Amygdala (tissue), 56 donors: Measurements from ENCODE around the gene MB21D2.

Source experiments
- DNase-seq, 56 donors: peaks; one replicate each; lab custom pipeline; 2025; lab: John Stamatoyannopoulos, UW

Gene MB21D2

DNA sequence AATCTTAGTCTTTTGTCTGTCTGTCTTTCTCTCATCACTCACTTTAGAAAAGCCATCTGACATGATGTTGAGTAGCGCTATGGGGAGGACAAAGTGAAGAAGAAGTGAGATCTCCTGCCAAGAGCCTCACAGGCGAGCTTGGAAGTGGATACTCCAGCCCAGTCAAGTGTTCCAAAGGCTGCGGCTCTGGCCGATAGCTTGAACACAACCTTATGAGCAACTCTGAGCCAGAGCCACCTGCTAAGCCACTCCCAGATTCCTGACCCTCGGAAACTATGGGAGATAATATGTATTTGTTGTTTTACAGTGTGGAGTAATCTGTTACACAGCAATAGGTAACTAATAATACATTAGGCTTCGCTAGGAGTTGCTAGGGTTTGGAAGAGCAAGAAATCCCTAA is 76.2 kb downstream of the MB21D2 start:
- no peak for DNase-seq

DNA sequence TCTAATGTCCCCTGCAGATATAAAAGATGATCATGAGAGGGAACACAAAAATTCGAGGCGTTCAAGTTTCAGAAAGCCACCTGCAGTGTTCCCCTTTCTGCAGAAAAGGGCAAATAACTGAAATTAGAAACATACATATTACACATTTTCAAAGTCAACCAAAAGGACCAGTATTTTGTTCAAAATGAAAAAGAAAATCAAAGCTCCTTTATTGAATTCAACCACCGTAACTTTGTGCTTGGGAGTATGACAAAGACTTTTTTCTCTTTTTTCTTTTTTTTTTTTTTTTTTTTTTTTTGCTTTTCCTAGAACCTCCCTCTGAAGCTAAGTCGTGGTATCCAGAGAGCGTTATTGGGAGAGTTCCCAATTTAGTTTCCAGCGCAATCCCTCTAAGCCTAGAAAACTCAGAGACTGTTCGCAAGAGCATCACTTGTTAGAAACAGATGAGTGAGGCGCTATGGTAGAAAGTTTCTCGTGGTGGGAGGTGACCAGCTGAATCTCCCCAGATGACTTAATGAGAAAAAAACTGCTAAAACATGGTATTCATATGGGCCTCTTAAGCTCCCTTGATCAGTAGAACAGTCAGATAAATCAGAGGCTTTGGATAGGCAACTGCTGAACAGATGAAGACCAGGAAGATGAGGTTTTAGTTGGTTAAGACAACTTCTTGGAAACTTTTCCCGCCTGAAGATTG is 77.4 kb downstream of the MB21D2 start:
- no peak for DNase-seq

DNA sequence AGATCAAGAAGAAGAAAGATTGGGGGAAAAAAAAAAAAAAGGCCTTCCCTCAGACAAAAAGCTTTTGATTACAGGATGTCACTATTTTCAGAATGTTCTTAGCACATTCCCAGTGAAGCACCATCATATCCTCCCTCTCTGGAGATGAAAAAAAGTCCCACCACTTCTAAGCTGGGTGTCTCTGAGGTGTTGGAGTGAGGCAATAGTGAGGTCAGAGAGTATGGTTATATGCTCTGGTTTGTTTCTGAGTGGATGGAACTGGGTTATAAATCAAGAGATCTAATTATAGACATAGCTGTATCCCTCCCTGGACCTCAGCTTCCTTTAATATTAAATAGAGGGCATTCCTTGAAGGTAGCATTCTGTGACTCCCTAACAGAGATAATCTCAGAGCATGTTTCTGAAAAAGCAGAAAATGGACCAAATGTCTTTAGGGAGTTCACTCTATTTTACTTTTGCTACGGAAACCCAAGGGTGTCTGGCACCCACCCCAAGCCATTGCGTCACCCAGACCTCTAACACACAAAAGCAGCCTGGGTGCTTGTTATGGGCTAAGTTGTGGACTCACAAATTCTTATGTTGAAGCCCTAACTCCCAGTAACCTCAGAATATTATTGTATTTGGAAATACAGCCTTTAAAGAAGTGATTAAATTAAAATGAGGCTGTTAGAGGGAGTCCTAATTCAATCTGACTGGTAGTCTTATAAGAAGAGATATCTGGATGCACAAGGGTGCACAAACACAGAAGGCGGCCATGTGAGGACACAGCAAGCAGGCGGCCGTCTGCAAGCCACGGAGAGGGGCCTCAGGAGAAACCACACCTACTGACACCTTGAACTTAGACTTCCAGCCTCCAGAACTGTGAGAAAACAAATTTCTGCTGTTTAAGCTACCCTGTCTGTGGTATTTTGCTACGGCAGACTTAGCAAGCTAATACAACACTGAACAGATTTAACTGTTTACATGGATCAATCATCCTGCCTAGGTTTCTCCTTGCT is 81.5 kb downstream of the MB21D2 start:
- no peak for DNase-seq

DNA sequence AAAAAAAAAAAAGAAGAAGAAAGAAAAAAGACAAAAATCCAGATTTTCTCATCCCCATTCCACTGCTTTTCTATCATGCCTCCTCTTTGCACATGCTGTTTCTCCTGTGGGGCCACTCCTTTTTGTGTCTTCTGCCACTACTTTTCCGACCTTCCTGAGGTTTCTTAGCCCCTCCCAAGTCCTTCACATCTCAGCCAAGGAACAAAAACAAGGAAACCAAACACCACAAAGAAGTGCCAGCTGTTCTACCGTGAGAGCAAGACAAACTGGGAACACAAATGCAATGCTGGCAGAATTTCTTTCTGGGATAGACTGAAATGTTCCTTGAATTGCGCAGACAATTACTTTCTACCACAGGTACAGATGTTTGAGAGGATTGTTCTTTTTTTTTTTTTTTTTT is 83.2 kb downstream of the MB21D2 start:
- DNase-seq = no peak

DNA sequence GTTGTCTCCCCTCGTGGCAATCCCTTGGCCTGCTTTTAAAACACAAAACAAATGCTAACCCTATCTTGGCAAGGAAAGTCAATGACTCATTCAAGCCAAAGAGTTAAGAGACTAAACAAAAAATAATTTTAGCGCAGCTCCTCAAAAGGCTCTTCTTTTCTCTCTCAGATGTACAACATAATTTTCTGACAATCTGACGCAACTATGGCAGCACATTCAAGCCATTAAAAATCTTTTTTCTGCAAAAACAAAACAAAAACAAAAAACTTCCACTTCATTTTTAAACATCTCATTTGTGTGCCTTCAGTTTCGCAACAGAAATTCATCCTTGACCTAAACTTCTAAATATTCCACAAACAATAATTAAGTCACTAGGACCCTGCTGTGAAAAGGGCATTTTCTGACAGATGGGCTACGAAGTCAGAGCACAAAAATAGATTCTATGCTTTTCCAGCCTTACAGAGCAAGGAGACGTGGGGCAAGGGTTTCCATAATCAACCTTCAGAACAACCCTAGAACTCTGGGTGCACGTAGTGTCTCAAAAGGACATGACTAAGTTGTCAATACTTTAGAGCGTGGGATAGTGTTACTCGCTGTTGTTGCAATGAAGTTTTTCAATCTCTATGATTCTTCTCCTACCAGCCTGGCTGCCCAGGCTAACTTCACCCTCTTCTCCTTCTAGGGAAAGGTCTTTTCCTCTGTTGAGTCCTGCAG is 84.3 kb downstream of the MB21D2 start:
- DNase-seq = no peak

- no peak for DNase-seq
These were observed 85.8 kb downstream of the MB21D2 start for GRCh38 chr3:192831801-192832347.

- DNase-seq = no peak
These were observed 86.5 kb downstream of the MB21D2 start for GRCh38 chr3:192831111-192831644.

DNA sequence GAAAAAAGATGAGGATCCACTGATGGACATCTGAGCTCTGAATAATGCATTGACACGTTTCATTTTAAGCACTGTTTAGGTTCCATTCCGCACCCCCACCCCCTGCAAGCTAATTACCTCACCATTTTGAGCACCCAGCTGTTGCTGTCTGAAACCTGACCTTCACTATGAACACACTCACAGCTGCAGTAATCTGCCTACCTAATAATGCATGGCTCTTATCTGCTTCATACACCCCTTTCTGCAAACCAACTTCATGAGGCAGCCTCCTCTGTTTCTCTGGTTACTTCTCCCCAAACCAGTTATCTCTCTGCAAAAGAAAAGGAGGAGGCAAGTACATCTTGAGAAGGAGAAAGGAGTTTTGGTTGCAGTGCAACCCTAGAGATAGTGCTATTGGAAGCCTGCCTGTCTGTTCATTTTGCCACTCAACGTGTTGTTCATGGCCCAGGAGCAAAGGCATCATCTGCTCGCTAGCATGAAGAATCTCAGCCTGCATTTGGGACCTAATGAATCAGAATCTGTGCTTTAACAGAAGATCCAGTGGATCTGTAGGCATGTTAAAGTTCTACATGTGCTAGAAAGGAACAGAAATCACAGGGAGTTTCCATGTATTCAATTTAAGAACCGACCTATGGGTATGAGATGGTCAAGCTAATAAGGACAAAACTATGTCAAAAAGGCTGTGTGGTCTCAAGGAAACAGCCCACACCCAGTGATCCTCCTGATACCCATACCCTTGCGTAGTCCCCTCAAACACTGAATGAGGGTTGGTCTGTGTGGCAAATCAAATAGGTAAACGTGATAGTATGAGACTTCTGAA is 87.2 kb downstream of the MB21D2 start:
- DNase-seq = no peak

DNA sequence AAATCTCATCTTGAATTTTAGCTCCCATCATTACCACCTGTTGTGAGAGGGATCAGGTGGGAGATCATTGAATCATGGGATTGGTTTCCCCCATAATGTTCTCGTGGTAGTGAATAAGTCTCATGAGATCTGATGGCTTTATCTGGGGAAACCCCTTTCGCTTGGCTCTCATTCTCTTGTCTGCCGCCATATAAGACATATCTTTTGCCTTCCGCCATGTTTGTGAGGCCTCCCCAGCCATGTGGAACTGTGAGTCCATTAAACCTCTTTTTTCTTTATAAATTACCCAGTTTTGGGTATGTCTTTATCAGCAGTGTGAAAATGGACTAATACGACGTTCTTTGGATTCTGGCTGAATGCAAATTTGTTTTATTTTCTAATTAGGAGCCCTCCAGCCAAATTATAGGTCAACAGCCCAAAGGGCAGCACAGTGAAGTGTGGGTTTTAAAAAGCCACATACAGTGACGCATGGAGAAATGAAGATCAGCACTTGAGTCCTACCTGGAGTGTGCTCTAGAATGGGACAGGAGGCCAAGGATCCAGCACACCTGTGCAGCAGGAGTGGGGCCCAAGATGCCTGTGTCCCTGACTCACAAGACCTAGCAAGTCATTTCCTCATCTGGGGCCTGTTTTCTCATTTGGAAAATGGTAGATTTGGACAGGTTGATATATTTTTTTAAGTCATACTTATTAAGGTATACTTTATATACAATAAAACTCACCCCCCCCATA is 89.6 kb downstream of the MB21D2 start:
- DNase-seq = no peak

DNA sequence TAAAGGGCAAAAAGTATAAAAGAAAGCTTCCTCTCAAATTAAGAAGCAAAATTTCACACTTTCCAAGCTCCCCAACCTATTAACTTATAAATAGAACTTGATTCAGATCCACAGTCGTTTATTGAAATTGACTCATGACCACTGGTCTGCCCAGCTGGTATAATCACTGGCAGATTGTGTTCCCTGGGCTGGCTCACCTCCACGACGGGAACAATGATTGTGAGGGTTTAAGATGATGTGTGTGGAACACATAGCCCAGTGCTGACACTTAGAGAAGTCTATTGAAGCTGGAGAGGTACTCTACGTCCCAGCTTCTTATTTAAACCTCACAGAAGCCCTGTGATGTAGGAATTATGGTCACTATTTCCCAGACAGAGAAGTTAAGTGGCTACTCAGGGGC is 90.4 kb downstream of the MB21D2 start:
- no peak for DNase-seq

GRCh38 chr3:192826214-192827006 is 91.2 kb downstream of the MB21D2 start:
- DNase-seq = no peak

GRCh38 chr3:192825657-192826200 is 91.9 kb downstream of the MB21D2 start:
- no peak for DNase-seq

- no peak for DNase-seq
These were observed 92.4 kb downstream of the MB21D2 start for GRCh38 chr3:192825216-192825615.

DNA sequence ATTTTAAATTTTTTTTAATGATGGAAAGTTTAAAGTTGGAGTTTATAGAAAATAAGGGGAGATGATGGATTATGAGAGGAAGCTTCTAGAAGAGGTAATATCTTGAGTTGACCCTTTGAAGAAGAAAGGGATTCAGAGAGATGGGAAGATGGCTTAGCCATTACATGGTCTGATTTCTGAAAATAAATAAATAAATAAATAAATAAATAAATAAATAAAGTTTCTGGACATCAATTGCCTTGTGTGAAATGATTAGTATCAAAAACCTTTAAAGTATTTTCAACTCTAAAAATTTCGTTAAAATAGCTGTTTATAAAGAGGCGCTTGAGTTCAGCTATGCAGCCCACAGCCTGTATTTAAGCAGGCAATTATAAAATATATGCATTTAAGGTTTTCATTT is 93.3 kb downstream of the MB21D2 start:
- no peak for DNase-seq

DNA sequence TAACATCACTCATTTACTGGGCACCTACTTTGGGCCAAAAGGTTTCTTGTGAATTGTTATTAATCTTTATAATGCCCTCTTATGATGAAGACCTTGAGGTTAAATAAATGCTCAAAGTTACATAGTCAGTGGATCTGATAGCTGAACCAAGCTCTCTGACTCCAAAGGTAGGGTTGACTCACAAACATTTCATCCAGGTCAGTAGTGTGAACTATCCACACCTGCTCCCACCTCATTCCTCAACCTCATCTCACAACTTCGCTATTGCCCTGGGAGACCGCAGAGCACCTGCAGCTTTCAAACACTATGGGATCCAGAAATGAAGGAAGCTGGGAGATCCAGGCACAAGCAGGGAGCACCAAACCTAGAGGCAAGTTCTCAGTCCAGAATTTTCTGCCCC is 96.5 kb downstream of the MB21D2 start:
- no peak for DNase-seq

DNA sequence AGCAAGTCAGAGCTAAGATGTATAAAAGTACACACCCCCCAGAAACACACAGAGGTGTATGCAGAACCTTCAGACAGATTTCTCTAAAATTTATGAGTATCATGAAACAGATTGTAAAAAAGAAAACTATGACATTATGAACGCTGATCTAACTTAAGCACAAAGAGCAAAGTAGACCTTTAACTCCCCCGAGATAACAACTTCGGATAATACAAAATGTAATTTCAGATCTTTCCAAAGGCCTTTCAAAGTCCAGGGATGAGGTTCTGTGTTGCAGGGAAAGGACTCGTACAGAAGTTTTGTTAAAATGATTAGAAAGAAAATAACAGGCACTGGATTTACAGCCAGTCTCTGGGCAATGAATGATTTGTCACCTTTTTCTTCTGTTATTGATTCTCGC is 97.5 kb downstream of the MB21D2 start:
- no peak for DNase-seq

GRCh38 chr3:192819001-192819569 is 98.6 kb downstream of the MB21D2 start:
- no peak for DNase-seq

- DNase-seq = no peak
These were observed 99.5 kb downstream of the MB21D2 start for GRCh38 chr3:192818126-192818525.
